SW 1271 (cell line): ENCODE results near the gene EFR3B.

Source experiments
- DNase-seq, 2 experiments: peaks; one replicate each; lab custom pipeline; 2025; lab: John Stamatoyannopoulos, UW

EFR3B gene

GRCh38 chr2:25187729-25188350 is 146.0 kb downstream of the EFR3B start:
- DNase-seq = no peak

GRCh38 chr2:25188405-25188804 is 146.5 kb downstream of the EFR3B start:
- no peak for DNase-seq

GRCh38 chr2:25190536-25190935 is 148.7 kb downstream of the EFR3B start:
- no peak for DNase-seq

GRCh38 chr2:25194576-25195122 is 152.8 kb downstream of the EFR3B start:
- no peak for DNase-seq

- no peak for DNase-seq
Observed at GRCh38 chr2:25197336-25198208, 155.7 kb downstream of the EFR3B start.

- no peak for DNase-seq
Observed at GRCh38 chr2:25198209-25198525, 156.3 kb downstream of the EFR3B start.

- no peak for DNase-seq
Observed at GRCh38 chr2:25198576-25198975, 156.7 kb downstream of the EFR3B start.

- DNase-seq = peak in 1 of 2 experiments; percentile 17
Observed at GRCh38 chr2:25201265-25201664, 159.4 kb downstream of the EFR3B start.

GRCh38 chr2:25201794-25202193 is 159.9 kb downstream of the EFR3B start:
- DNase-seq = no peak

- DNase-seq = no peak
Observed at GRCh38 chr2:25202275-25202674, 160.4 kb downstream of the EFR3B start.

GRCh38 chr2:25204190-25204838 is 162.4 kb downstream of the EFR3B start:
- DNase-seq = no peak

GRCh38 chr2:25207078-25207545 is 165.2 kb downstream of the EFR3B start:
- no peak for DNase-seq
